ENCODE data around the gene ZSCAN25. TPM values are rescaled to one million over a fixed set of nuclear protein-coding genes. Genes with fewer than 3 reads are reported as not detected.

Gene ZSCAN25
- total RNA-seq, 4 donors from 2014 or later, result 23.2 to 34.1 (median 30.2) TPM

- 93 to 95% methylated on average over 18 of the region's 18 CpGs for WGBS, 2 donors
Observed at GRCh38 chr7:99619571-99620130, 2.9 kb downstream of the ZSCAN25 start.

GRCh38 chr7:99621271-99621670 is 4.5 kb downstream of the ZSCAN25 start:
- H3K27ac ChIP-seq, result no peak overlapping the region
- H3K9me3 ChIP-seq, result no peaks in the 10 kb centered on the region
- peaks cover 0 to 20% (median 9%) of the 10 kb centered on the region in 4 donors for H3K4me1 ChIP-seq
- H3K36me3 ChIP-seq, result peaks cover 3 to 80% (median 15%) of the 10 kb centered on the region in 3 donors
- no peaks in the 10 kb centered on the region for H3K27me3 ChIP-seq
- H3K4me3 ChIP-seq, result no peak overlapping the region
- no peak for DNase-seq (ENCODE audit: low spot score in 2 of 2)
- TF ChIP-seq CTCF (IDR thresholded peaks at IDR 0.05) (no peak), POLR2A (IDR thresholded peaks at IDR 0.05) (no peak), EP300 (IDR thresholded peaks at IDR 0.05) (no peak)
- 91 to 94% methylated on average over 5 of the region's 5 CpGs for WGBS, 2 donors

More at GRCh38 chr7:99619571-99620130, 2.9 kb downstream of the ZSCAN25 start:
- Histone ChIP-seq H3K27me3 (no peaks in the 10 kb centered on the region), H3K9me3 (no peaks in the 10 kb centered on the region), H3K4me1 (peaks cover 0 to 24% (median 9%) of the 10 kb centered on the region in 4 donors), H3K36me3 (peaks cover 3 to 63% (median 12%) of the 10 kb centered on the region in 3 donors), H3K4me3 (no peak overlapping the region), H3K27ac (no peak overlapping the region)
- TF ChIP-seq POLR2A (IDR thresholded peaks at IDR 0.05) (no peak), EP300 (IDR thresholded peaks at IDR 0.05) (no peak)
- no peak for DNase-seq (ENCODE audit: low spot score in 2 of 2)

- no peak for DNase-seq (ENCODE audit: low spot score in 2 of 2)
- H3K4me1 ChIP-seq, result peaks cover 0 to 14% (median 5%) of the 10 kb centered on the region in 4 donors
- no peak overlapping the region for H3K4me3 ChIP-seq
- 88 to 93% methylated on average over 10 of the region's 10 CpGs for WGBS, 2 donors
- H3K27ac ChIP-seq, result no peak overlapping the region
- TF ChIP-seq CTCF (IDR thresholded peaks at IDR 0.05), result no peak
- TF ChIP-seq EP300 (IDR thresholded peaks at IDR 0.05), result no peak
- TF ChIP-seq POLR2A (IDR thresholded peaks at IDR 0.05), result no peak
- H3K9me3 ChIP-seq, result no peaks in the 10 kb centered on the region
- no peaks in the 10 kb centered on the region for H3K27me3 ChIP-seq
- peaks cover 3 to 93% (median 15%) of the 10 kb centered on the region in 3 donors for H3K36me3 ChIP-seq
Observed at GRCh38 chr7:99622596-99622995, 5.8 kb downstream of the ZSCAN25 start.

- no peak for TF ChIP-seq CTCF (IDR thresholded peaks at IDR 0.05)
- TF ChIP-seq POLR2A (IDR thresholded peaks at IDR 0.05), result no peak
- Histone ChIP-seq H3K9me3 (no peaks in the 10 kb centered on the region), H3K27me3 (no peaks in the 10 kb centered on the region), H3K27ac (no peak overlapping the region), H3K4me3 (no peak overlapping the region), H3K36me3 (peaks cover 3 to 99% (median 15%) of the 10 kb centered on the region in 3 donors), H3K4me1 (peaks cover 0 to 8% (median 0%) of the 10 kb centered on the region in 4 donors)
- DNase-seq (ENCODE audit: low spot score in 2 of 2), result no peak
- 90% methylated on average over 7 of the region's 7 CpGs for WGBS, 2 donors
Observed at GRCh38 chr7:99623091-99623693, 6.4 kb downstream of the ZSCAN25 start.

GRCh38 chr7:99623702-99624447 is 7.1 kb downstream of the ZSCAN25 start:
- TF ChIP-seq POLR2A (IDR thresholded peaks at IDR 0.05) (no peak), EP300 (IDR thresholded peaks at IDR 0.05) (no peak), CTCF (IDR thresholded peaks at IDR 0.05) (no peak)
- no peak for DNase-seq (ENCODE audit: low spot score in 2 of 2)
- no peak overlapping the region for H3K27ac ChIP-seq
- H3K27me3 ChIP-seq, result no peaks in the 10 kb centered on the region
- no peak overlapping the region for H3K4me3 ChIP-seq
- H3K36me3 ChIP-seq, result peaks cover 3 to 100% (median 15%) of the 10 kb centered on the region in 3 donors
- H3K9me3 ChIP-seq, result no peaks in the 10 kb centered on the region
- 86 to 91% methylated on average over 9 of the region's 9 CpGs for WGBS, 2 donors
- peaks cover 0 to 1% (median 0%) of the 10 kb centered on the region in 4 donors for H3K4me1 ChIP-seq
